Head of caudate nucleus (tissue), 42 donors: Measurements from ENCODE around the gene TST.
A peak's percentile ranks its signal among the peaks of the same experiment; 100 is the strongest.
"Not testable (repeated sequence)": the region's sequence is repeated elsewhere in the genome, so short reads cannot be mapped to it uniquely, and the experiment has no call there.

ENCODE experiments used
- DNase-seq, 42 donors: peaks; one replicate each; pipeline versions ENCODE4 v3.0.0 to v3.0.0-alpha.2; 2020 to 2021; ENCODE audit warnings: mixed read lengths in 7 of 42
- intact Hi-C: fragments of 100-400 bp; cut with DNase I; formaldehyde crosslinking; loops from one replicate; pipeline ENCODE4 v1.15.0; 2022

Gene TST

GRCh38 chr22:36999463-36999862 lies 19.8 kb downstream of the TST start:
- intact Hi-C loops = no loop called here
- peak in 1 of 42 donors; percentile 29 for DNase-seq

DNA sequence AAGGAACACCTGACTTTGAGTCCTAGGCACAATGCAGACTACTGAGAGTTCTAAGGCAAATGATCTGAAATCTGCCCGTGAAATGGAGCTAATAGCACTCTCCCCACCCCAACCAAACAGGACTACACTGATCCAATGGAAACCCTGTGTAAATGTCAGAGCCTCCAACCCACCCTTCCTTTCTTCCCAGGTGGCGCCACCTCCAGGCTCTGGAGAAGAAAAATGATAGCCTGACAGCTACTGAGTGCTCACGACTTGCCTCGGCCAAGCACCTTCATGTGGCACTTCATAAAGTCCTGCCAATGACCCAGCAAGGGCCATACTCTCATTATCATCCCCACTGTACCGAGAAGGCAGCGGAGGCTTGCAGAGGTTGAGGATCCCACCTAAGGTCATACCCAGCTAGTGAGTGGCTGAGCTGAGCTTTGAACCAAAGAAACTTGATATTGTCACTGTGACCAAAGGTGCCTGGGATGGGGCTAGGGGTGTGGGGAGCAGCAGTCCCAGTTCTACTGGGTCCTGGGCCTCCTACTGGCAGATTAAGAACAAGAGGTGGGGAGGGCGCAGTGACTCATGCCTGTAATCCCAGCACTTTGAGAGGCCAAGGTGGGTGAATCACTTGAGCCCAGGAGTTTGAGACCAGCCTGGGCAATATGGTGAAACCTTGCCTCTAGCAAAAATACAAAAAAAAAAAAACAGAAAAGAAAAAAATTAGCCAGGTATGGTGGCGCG lies 20.5 kb downstream of the TST start:
- peak in 1 of 42 donors; percentile 25 for DNase-seq
- intact Hi-C loops = no loop called here

GRCh38 chr22:36997746-36998145 lies 21.5 kb downstream of the TST start:
- intact Hi-C loops = no loop called here
- DNase-seq = peak in 1 of 42 donors; percentile 18

DNA sequence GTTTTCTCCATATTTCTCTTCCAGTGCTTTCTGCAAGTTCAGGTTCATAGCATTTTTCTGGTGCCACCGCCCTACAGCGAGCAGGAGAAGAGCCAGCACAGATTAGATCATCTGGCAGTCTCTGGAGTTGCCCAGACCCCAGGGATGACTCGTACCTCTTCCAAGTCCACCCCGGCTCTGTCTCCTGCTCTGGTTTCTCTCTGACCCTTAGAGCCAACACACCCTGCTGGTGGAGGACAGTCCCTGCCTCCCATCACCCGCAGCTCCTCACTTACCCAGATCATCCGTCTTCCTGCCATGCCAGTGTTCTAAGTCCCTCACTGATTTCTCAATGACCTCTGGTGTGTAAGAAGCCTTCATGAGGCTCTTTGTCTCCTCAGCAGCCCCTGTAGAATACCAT lies 28.0 kb downstream of the TST start:
- intact Hi-C loops = no loop called here
- DNase-seq = peak in 1 of 42 donors; percentile 2

DNA sequence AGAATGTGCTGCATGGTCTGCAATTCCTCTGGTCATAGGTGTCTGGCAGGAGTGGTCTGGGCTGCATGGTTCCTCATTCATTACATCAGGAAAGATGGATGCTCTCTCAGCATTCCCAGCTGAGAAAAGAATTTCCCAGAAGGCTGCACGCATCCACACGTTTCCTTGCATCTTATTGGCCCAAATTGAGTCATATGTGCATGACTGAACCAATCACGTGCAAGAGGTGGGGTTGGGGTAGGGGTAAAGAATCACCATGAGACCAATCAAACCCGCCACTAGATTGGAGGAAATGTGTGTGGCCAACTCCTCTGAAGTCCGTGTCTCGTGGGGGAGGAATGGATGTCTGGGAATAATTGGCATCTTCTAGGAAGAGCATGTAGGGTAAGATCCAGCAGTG lies 28.8 kb downstream of the TST start:
- DNase-seq = no peak
- intact Hi-C loops = no loop called here

DNA sequence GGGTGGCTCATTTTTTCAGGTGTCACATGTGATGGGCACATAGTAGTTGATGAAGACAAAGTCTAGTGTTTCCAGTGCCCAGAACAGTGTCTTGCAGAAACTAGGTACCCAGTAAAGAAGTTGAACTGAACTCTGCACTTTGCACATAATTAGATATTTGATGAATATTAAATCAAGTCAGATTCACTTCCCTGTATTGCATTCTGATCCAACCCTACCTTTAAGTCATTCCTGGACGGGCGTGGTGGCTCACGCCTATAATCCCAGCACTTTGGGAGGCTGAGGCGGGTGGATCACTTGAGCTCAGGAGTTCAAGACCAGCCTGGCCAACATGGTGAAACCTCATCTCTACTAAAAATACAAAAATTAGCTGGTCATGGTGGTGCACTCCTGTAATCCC lies 30.2 kb downstream of the TST start:
- intact Hi-C loops, DNase-seq: not testable (repeated sequence)

DNA sequence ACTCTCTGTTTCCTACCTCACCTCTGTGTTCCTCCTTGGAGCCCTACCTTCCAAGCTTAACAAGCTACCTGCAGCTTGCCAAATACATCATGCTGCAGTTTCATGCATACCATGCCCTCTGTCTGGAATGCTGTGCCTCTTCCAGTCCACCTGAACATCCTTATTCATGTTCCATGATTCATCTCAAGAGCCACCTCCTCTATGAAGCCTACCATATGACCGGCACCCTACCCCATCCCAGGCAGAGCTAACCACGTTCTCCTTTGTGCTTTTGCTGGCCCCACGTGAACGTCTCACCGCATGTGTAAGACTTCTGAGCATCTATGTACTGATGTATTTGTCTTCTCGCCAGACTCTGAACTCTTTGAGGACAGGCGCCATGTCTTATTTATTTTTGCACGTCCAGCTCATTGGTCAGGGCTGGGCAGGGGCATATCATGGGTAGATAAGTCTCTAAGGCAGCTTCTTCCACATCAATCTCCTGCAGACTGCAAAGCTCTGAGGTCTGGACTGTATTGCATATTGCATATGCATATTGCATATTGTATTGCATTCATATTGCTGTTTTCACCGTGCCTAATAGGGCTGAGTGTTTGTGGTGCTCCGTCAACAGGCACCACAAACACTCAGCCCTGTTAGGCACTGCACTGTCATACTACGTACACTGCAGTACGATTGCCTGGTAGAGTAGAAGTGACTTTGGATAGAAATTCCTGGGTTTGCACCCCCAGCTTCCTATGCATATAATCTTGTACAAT lies 31.0 kb downstream of the TST start:
- no peak for DNase-seq
- intact Hi-C loops = no loop called here

GRCh38 chr22:36986242-36986821 lies 32.9 kb downstream of the TST start:
- intact Hi-C loops = no loop called here
- no peak for DNase-seq

GRCh38 chr22:36985211-36985889 lies 33.9 kb downstream of the TST start:
- DNase-seq = no peak
- intact Hi-C loops = no loop called here

GRCh38 chr22:36982136-36982535 lies 37.1 kb downstream of the TST start:
- no peak for DNase-seq
- intact Hi-C loops = no loop called here

- intact Hi-C loops = no loop called here
- peak in 1 of 42 donors; percentile 21 for DNase-seq
These were observed 37.9 kb downstream of the TST start for GRCh38 chr22:36981247-36981775.

- intact Hi-C loops = loop anchor here (5.0 kb wide), 2 partner anchors 122 to 197 kb away; no protein-coding TSS in a partner anchor
These were observed 40.0 kb downstream of the TST start for GRCh38 chr22:36979016-36979910.

DNA sequence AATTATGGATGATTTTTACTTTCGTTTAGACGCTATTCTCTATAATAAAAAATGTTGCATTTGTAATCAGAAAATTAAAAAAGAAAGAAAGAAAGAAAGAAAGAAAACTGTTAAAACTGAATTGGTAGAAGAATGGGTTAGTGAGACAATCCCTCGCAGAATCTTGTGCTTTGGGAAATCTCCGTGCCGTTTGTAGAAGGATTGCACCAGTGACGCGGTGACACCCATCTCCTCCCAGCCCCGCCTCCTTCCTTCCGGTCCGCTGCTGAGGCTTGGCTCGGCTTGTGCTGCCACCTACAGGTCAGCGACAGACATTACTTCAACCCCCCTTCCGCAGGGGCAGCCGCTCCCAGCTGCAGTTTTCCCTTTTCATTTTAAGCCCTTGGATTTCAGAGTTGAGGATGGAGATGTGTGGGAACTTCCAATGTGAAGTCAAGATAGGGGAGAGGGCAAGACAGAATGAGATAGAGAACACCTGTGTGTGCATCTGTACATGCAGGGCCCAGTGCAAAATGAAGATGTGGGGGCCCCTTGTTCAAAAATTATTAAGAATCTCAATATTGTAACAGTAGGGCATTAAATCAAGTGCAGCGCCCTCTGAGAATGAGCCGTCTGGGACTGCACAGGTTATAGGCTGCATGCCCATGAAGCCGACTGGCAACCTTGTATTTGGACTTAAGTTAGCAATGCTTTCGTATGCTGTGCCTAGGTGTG lies 41.1 kb downstream of the TST start:
- peak; percentile 84 to 96 (median 93) for DNase-seq
- intact Hi-C loops = loop anchor here (5.0 kb wide), 2 partner anchors 121 to 196 kb away; no protein-coding TSS in a partner anchor

More at GRCh38 chr22:36979016-36979910, 40.0 kb downstream of the TST start:
- no peak for DNase-seq

DNA sequence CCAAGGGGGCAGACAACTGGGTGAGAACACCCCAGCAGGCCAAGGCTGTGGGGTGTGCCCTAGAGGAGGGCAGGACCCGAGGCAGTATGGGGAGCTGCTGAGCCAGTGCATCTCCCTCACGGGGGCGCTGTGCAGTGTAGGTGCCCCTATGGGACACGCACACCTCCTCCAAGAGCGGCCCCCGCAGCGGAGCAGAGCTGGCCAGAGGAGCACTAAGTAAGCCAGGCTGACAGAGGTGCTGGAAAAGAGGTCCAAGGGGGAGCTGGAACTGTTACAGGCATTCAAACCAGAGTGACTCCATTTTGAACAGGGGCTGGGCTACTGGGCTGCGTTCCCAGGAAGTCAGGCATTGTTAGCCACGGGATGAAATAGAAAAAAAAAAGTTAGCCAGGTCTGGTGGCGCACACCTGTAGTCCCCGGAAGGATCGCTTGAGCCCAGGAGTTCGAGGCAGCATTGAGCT lies 41.8 kb downstream of the TST start:
- intact Hi-C loops = loop anchor here (5.0 kb wide), 2 partner anchors 120 to 195 kb away; no protein-coding TSS in a partner anchor
- DNase-seq = peak in 41 of 42 donors; percentile 13 to 73 (median 49)

GRCh38 chr22:36976606-36977005 lies 42.6 kb downstream of the TST start:
- intact Hi-C loops = loop anchor here (5.0 kb wide), 2 partner anchors 119 to 194 kb away; no protein-coding TSS in a partner anchor
- DNase-seq = no peak

DNA sequence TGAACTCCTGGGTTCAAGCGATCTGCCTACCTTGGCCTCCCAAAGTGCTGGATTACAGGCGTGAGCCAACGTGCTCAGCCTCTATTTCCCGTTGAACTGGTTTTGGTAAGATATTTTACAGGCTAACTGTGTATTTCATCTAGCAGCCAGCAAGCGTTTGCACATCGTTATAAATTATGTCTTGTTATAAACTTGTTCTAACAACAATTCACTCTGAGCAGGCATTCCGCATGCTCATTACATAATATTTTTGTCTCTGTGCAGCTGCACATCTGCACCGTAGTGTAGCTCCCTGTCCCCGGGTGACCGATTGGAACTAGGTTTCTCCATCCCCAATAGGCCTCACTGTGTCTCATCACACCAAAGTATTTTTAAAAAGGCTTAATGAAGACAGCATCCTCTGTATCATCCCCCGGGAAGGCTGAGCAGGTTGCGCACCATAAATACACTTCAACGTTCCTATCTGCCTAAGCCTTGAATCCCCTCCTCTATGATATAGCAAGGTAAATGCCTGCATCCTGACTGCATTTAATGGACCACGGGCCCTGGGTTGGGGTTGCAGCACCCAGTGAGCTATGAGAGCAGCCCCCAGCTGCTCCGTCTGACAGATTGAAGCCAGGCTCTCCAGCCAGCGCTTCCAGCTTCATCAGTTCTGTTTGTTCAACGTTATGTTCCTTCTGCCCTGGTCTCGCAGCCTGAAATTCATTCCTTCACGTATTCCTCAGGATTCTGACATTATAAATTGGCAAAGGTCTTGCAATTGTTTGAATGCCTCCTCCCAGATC lies 47.7 kb downstream of the TST start:
- no peak for DNase-seq
- intact Hi-C loops = no loop called here
